Dermis blood vessel endothelial cell (primary cell): ENCODE results near the gene ORAI1. TPM values are rescaled to one million over a fixed set of nuclear protein-coding genes. Genes with fewer than 3 reads are reported as not detected.
A peak's percentile ranks its signal among the peaks of the same experiment; 100 is the strongest.
"Not testable (repeated sequence)": the region's sequence is repeated elsewhere in the genome, so short reads cannot be mapped to it uniquely, and the experiment has no call there.

Experiments used
- DNase-seq: peaks from one replicate; pipeline ENCODE4 v3.0.0; 2010
- total RNA-seq: library from RNA; depleted of rRNA; stranded (reverse); fragments of >200 nt; gene quantifications from 2 replicates; pipeline ENCODE4 v1.2.3, GENCODE V29; 2014

ORAI1 gene
- 20.3 and 35.2 TPM in 2 replicates for total RNA-seq

GRCh38 chr12:121626087-121626852, at the start of gene ORAI1:
Gene ORAI1, plus strand, starts transcription at chr12:121626530.
- DNase-seq, result peak; percentile 97

GRCh38 chr12:121576851-121577391, 49.4 kb upstream of the ORAI1 start:
- DNase-seq, result no peak

- DNase-seq, result no peak
Observed at GRCh38 chr12:121577443-121578180, 48.7 kb upstream of the ORAI1 start.

- peak; percentile 29 for DNase-seq
Observed at GRCh38 chr12:121578230-121579189, 47.8 kb upstream of the ORAI1 start.

GRCh38 chr12:121579190-121579791, 47.0 kb upstream of the ORAI1 start:
- peak; percentile 33 for DNase-seq

- peak; percentile 63 for DNase-seq
Observed at GRCh38 chr12:121579981-121580868, 46.1 kb upstream of the ORAI1 start.

GRCh38 chr12:121580959-121581685, 45.2 kb upstream of the ORAI1 start, which contains the start of gene KDM2B:
Gene KDM2B, minus strand, starts transcription at chr12:121581023. Its CDS starts 112 bp downstream, at chr12:121580911.
- peak; percentile 71 for DNase-seq

- peak; percentile 21 for DNase-seq
Observed at GRCh38 chr12:121581686-121582429, 44.5 kb upstream of the ORAI1 start.

- DNase-seq, result peak; percentile 46
Observed at GRCh38 chr12:121582583-121583333, 43.6 kb upstream of the ORAI1 start.

GRCh38 chr12:121583334-121583661, 43.0 kb upstream of the ORAI1 start:
- not testable (repeated sequence) for DNase-seq

GRCh38 chr12:121584885-121585284, 41.4 kb upstream of the ORAI1 start:
- not testable (repeated sequence) for DNase-seq

- no peak for DNase-seq
Observed at GRCh38 chr12:121590476-121591143, 35.7 kb upstream of the ORAI1 start.

- DNase-seq, result no peak
Observed at GRCh38 chr12:121592320-121592719, 34.0 kb upstream of the ORAI1 start.

- DNase-seq, result no peak
Observed at GRCh38 chr12:121595520-121595919, 30.8 kb upstream of the ORAI1 start.

GRCh38 chr12:121596526-121596925, 29.8 kb upstream of the ORAI1 start:
- no peak for DNase-seq

GRCh38 chr12:121600702-121601336, 25.5 kb upstream of the ORAI1 start:
- no peak for DNase-seq

- DNase-seq, result no peak
Observed at GRCh38 chr12:121602766-121603165, 23.6 kb upstream of the ORAI1 start.

- DNase-seq, result no peak
Observed at GRCh38 chr12:121603581-121603980, 22.7 kb upstream of the ORAI1 start.
